NCI-H1694 treated with DMSO at 0.1 percent for 48 hours (cell line): ENCODE results near the gene RSBN1.

Source experiments
- DNase-seq: peaks from one replicate; lab custom pipeline; 2025; lab: John Stamatoyannopoulos, UW

The RSBN1 gene

GRCh38 chr1:113812661-113813135 lies 422 bp upstream of the RSBN1 start:
- no peak for DNase-seq

GRCh38 chr1:113811156-113811887 lies 954 bp downstream of the RSBN1 start:
- DNase-seq, result peak; percentile 29

GRCh38 chr1:113809670-113810602 lies 2.3 kb downstream of the RSBN1 start:
- DNase-seq, result no peak

GRCh38 chr1:113808450-113809195 lies 3.7 kb downstream of the RSBN1 start:
- no peak for DNase-seq

GRCh38 chr1:113805639-113806038 lies 6.6 kb downstream of the RSBN1 start:
- no peak for DNase-seq

GRCh38 chr1:113805256-113805531 lies 7.1 kb downstream of the RSBN1 start:
- no peak for DNase-seq

GRCh38 chr1:113804421-113805255 lies 7.6 kb downstream of the RSBN1 start:
- no peak for DNase-seq

GRCh38 chr1:113802367-113803007 lies 9.8 kb downstream of the RSBN1 start:
- no peak for DNase-seq

- no peak for DNase-seq
These were observed 11.8 kb downstream of the RSBN1 start for GRCh38 chr1:113800487-113800886.

GRCh38 chr1:113797472-113797871 lies 14.8 kb downstream of the RSBN1 start:
- DNase-seq, result no peak

GRCh38 chr1:113793878-113794834 lies 18.1 kb downstream of the RSBN1 start:
- DNase-seq, result no peak

- DNase-seq, result no peak
These were observed 19.3 kb downstream of the RSBN1 start for GRCh38 chr1:113792986-113793385.

GRCh38 chr1:113792471-113792870 lies 19.8 kb downstream of the RSBN1 start:
- DNase-seq, result no peak

GRCh38 chr1:113788802-113789201 lies 23.5 kb downstream of the RSBN1 start:
- DNase-seq, result no peak

- no peak for DNase-seq
These were observed 24.6 kb downstream of the RSBN1 start for GRCh38 chr1:113787663-113788062.

- DNase-seq, result no peak
These were observed 26.2 kb downstream of the RSBN1 start for GRCh38 chr1:113786069-113786468.

GRCh38 chr1:113784104-113784779 lies 28.0 kb downstream of the RSBN1 start:
- no peak for DNase-seq

GRCh38 chr1:113783254-113784103 lies 28.8 kb downstream of the RSBN1 start:
- DNase-seq, result no peak
